SK-N-MC (cell line): ENCODE measurements around the gene ATXN10.

ENCODE experiments used
- EZH2 ChIP-seq: fragments of 200-600 bp; sonication (generic); IDR thresholded peaks from one replicate; pipeline ENCODE4 v1.6.1; 2017; ENCODE audit warnings: antibody characterized with exemption
- FOXP2 ChIP-seq: optimal IDR thresholded peaks from 2 replicates; pipeline ENCODE3; 2011; ENCODE audit warnings: mild to moderate bottlenecking, moderate library complexity; ENCODE audit not compliant: insufficient read depth; ENCODE audit errors: extremely low read length, control extremely low read depth

DNA sequence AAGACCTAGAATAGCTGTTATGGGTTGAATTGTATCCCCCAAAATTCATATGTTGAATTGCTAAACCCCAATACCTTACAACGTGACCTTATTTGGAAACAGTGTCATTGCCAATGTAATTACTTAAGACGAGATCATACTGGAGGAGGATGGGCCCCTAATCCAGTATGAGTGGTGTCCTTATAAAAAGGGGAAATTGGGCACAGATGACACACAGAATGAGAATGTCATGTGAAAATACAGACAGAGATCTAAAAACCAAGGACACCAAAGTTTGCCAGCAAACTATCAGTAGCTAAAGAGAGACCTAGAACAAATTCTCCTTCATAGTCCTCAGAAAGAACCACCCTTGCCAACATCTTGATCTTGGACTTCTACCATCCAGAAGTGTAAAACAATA, 127.7 kb downstream of the ATXN10 start:
- TF ChIP-seq FOXP2 (no peak), EZH2 (no peak)
